RCC 7860 (cell line): Measurements from ENCODE around the gene SBNO2.

Experiments used
- DNase-seq: peaks from one replicate; pipeline ENCODE4 v3.0.0-alpha.2; 2015; ENCODE audit warnings: low spot score
- FAIRE-seq: peaks from 2 replicates; lab custom pipeline; 2012; peaks lifted over from hg19 to GRCh38; lab: Jason Lieb, UNC

The SBNO2 gene

DNA sequence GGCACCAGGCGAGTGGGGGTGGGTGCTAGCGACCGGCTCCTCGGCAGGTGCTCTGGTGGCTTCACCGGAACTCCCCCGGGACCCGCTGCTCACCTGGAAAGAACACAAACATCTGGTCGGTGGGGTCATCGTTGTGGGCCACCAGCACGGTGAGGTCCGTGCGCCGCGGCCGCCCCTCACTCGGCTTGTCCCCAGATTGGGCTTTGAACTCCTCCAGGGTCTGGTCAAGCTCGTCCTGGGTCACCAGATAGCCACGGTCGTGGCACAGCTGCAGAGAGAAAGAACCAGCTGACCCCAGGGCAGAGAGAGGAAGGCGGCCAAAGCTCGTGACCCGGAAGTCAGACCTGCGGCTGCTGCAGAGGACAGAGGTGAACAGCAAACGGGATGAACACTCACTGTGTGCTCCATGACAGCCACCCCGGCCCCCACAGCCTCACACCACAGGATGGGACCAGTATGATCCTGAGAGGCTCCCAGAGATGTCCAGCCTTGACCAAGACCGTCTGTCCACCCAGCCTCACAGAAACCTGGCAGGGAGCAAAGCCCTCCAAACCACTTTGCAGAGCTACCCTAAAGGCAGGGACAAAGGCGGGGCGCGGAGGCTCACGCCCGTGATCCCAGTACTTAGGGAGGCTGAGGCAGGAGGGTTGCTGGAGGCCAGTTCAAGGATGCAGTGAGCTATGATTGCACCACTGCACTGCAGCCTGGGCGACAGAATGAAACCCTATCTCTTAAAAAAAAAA is 80.1 kb downstream of the SBNO2 start:
- no peak for DNase-seq
- FAIRE-seq, result no peak

- no peak for FAIRE-seq
- DNase-seq, result no peak
These were observed 80.7 kb downstream of the SBNO2 start for GRCh38 chr19:1093330-1093729.

- DNase-seq (no peak), FAIRE-seq (no peak)
These were observed 82.4 kb downstream of the SBNO2 start for GRCh38 chr19:1091544-1092175.

- FAIRE-seq (no peak), DNase-seq (no peak)
These were observed 83.1 kb downstream of the SBNO2 start for GRCh38 chr19:1090731-1091543.

DNA sequence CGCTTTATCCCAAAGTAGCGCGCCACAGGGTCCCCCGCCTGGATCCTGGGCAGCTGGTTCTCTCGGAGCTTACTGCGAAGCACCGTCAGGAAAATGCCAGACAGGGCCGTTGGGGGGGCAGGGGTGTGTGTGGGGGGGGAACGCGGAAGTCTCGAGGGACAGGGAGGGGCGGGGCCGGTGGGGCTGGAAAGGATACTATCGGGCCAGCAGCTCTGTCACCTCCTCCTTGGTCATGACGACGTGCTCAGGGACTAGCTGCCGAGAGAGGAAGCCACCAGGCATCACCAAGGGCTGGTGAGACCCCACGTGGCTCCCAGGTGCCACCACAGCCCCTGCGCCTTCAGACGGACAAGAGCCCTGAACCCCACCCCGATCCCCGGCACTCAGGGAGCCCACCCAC is 84.2 kb downstream of the SBNO2 start:
- DNase-seq (no peak), FAIRE-seq (no peak)

DNA sequence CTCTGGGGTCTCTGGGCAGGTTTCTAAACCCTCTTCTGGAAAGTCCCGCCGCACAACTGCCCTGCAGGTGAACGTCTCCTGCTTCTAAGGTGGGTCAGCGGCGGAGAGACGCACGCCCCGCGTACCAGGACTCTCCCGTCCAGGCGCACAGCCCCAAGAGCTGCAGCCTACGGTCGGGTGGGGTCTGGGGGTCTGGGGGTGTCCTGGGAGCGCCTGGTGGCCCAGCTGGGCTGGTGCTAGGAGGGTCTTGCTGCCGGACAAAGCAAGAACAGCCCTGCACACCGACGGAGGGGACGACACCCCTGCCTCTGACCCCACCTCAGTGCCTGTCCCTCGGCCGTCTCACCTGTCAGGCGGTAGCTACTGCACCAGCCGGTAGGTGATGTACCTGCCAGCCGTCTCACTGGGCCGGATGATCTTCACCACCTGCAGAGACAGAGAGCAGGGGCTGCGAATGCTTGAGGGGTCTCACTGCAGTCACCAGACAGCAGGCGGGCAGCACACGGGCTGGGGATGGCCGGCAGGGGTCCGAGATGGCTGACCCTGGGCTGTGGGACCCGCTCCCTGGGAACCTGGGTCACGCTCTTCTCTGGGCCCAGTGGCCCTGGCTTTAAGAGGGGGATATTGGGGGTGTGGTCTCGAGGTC is 84.8 kb downstream of the SBNO2 start:
- FAIRE-seq (no peak), DNase-seq (no peak)

GRCh38 chr19:1088416-1089010 is 85.6 kb downstream of the SBNO2 start:
- DNase-seq (no peak), FAIRE-seq (no peak)

GRCh38 chr19:1087813-1088415 is 86.2 kb downstream of the SBNO2 start:
- FAIRE-seq (no peak), DNase-seq (no peak)

GRCh38 chr19:1086613-1087012 is 87.5 kb downstream of the SBNO2 start:
- DNase-seq (no peak), FAIRE-seq (no peak)

DNA sequence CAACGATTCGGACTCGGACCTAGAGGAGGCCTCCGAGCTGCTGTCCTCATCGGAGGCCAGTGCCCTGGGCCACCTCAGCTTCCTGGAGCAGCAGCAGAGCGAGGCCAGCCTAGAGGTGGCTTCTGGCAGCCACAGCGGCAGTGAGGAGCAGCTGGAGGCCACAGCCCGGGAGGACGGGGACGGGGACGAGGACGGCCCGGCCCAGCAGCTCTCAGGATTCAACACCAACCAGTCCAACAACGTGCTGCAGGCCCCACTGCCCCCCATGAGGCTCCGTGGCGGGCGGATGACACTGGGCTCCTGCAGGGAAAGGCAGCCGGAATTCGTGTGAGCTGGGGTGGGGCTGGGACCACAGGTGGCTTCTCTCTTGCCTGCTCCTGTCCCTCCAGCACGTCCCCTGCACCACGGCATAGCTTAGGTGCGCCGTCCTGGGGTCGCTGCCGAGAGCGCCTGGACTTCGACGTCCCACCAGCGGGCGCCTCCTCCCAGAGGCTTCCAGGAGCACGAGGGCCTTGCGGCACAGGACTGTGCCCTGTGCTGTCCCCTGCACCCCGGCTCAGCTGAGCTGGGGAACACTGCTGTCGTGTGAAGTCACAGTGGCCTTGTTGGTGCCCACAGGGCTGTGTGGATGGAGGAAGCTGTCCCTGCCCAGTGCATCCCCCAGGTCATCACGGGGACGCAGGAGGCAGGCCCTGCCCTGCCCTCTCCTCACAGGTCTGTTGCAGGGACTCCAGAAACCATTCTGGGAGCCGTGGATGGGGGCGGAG is 88.2 kb downstream of the SBNO2 start:
- DNase-seq, result no peak
- no peak for FAIRE-seq

- DNase-seq (no peak), FAIRE-seq (no peak)
These were observed 88.9 kb downstream of the SBNO2 start for GRCh38 chr19:1085053-1085658.

GRCh38 chr19:1084024-1084868 is 89.8 kb downstream of the SBNO2 start:
- FAIRE-seq (no peak), DNase-seq (peak; percentile 21)

DNA sequence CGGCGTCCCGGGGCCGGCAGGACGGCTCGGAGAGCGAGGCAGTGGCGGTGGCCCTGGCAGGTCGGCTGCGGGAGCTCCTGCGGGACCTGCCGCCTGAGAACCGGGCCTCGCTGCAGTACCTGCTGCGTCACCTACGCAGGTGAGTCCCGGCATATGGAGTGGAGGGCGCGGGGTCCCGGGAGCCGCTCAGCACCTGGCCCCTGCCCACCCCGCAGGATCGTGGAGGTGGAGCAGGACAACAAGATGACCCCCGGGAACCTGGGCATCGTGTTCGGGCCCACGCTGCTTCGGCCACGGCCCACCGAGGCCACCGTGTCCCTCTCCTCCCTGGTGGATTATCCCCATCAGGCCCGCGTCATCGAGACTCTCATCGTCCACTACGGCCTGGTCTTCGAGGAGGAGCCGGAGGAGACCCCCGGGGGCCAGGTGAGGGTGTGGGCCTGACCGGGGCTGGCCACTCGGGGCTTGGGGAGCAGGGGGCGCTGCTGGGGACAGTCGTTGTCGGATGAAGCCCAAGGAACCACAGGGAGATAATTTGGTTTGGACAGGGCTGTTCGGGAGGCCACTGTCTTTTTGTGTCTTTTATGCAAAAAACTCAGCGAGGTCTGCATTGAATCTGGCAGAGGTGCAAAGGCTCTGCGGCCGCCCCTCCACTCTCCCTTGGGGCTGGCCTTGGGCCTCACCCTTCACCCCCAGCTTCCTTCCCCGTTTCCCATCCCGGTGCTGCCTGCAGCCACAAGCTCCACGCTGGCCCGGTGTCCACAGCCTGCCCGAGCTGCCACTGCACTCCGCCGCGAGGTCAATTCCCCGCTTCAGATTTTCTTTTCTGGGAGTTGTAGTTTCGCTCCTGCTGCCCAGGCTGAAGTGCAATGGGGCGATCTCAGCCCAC is 90.9 kb downstream of the SBNO2 start:
- FAIRE-seq, result no peak
- DNase-seq, result no peak

DNA sequence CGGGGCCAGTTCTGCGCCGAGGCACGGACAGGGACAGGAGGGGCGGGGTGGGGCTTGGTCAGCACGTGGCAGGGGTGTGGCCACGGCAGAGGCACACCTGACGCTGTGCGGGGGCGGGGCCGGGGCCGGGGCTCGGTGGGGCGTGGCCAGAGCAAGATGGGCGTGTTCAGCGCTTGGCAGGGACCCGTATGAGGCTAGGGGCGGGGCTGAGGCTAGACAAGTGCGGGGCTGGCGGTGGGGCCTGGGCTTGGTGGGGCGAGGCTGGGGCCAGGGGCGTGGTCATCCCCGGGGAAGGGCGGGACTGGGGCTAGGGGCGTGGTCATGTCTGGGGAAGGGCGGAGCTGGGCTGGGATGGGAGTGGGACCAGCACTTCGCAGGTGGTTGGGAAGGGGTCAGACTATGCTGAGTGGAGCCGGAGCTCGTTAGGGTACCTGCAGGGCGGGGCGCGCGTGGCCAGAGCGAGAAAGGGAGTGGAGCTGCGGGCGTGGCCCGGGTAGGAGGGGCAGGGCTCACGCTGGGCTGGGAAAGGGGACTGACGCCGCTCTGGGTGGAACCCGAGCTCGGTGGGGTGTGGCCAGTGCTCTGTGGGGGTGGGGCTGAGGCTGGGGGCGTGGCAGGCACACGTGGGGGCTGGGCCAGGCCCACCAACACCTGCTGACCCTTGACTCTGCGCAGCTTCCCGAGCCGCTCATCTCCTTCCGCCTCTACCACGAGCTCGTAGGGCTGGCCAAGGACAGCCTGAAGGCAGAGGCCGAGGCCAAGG is 91.7 kb downstream of the SBNO2 start:
- DNase-seq (no peak), FAIRE-seq (no peak)

- FAIRE-seq, result no peak
- no peak for DNase-seq
These were observed 92.5 kb downstream of the SBNO2 start for GRCh38 chr19:1081301-1082164.
